GM12891 (cell line): Measurements from ENCODE around the gene CAPN11.

ENCODE experiments used
- POLR2A ChIP-seq: IDR thresholded peaks from 2 replicates; pipeline ENCODE4 v1.6.1; 2011; ENCODE audit warnings: low read depth, low read length, control low read depth
- POLR2AphosphoS5 ChIP-seq: IDR thresholded peaks from 2 replicates; pipeline ENCODE4 v1.6.1; 2011; ENCODE audit warnings: low read depth, low read length, control low read depth

GRCh38 chr6:44221291-44221960 is 62.8 kb downstream of the CAPN11 start:
- TF ChIP-seq POLR2A (no peak), POLR2AphosphoS5 (no peak)
